Vagina (tissue), 2 donors: Measurements from ENCODE around the gene SART3. TPM values are rescaled to one million over a fixed set of nuclear protein-coding genes. Genes with fewer than 3 reads are reported as not detected.
"Not testable (repeated sequence)": the region's sequence is repeated elsewhere in the genome, so short reads cannot be mapped to it uniquely, and the experiment has no call there.

ENCODE experiments used
- DNase-seq, 2 donors: peaks; one replicate each; pipeline ENCODE4 v3.0.0-alpha.2; 2017; ENCODE audit errors: extremely low spot score in 2 of 2
- H3K27ac ChIP-seq: fragments of 200-600 bp; sonication (generic); one replicate; pipeline ENCODE4 v1.5.1; 2019
- H3K27me3 ChIP-seq: fragments of 200-600 bp; sonication (generic); one replicate; pipeline ENCODE4 v1.5.1; 2019
- H3K36me3 ChIP-seq, 2 donors: fragments of 200-600 bp; sonication (generic); one replicate each; pipeline ENCODE4 v1.5.1; 2017 to 2019
- H3K4me1 ChIP-seq: fragments of 200-600 bp; sonication (generic); one replicate; pipeline ENCODE4 v1.5.1; 2019
- H3K4me3 ChIP-seq, 2 donors: fragments of 200-600 bp; sonication (generic); 1 replicate in 1 of 2; 2 replicates in 1 of 2; pipeline ENCODE4 v1.5.1; 2016 to 2019
- H3K9me3 ChIP-seq: fragments of 200-600 bp; sonication (generic); one replicate; pipeline ENCODE4 v1.5.1; 2019
- POLR2A ChIP-seq, 2 donors: fragments of 450-650 bp; IDR thresholded peaks; one replicate each; pipeline ENCODE4 v1.6.1; 2017; ENCODE audit warnings: antibody characterized with exemption in 2 of 2, mild to moderate bottlenecking in 2 of 2, moderate library complexity in 2 of 2
- POLR2AphosphoS5 ChIP-seq, 2 donors: sonication (generic); formaldehyde crosslinking; IDR thresholded peaks; one replicate each; pipeline ENCODE4 v1.9.0; 2017; ENCODE audit warnings: antibody characterized with exemption in 2 of 2, mild to moderate bottlenecking in 2 of 2, low read depth in 1 of 2; ENCODE audit not compliant: insufficient read depth in 1 of 2
- intact Hi-C: fragments of 100-400 bp; cut with DNase I; formaldehyde crosslinking; loops from one replicate; pipeline ENCODE4 v1.15.1; 2023
- total RNA-seq: library from RNA; depleted of rRNA; stranded (reverse); fragments of >200 nt; gene quantifications from one replicate; pipeline ENCODE4 v1.2.3, GENCODE V29; 2016
- TF ChIP-seq, protein P1 (sequence below), 3 experiments: fragments of 450-650 bp in 2 of 3; fragments of 200-600 bp in 1 of 3; sonication (generic) in 1 of 3; IDR thresholded peaks; one replicate each; pipeline ENCODE4 v1.5.1; 2017 to 2019; ENCODE audit warnings: antibody characterized with exemption in 3 of 3, mild to moderate bottlenecking in 2 of 3, moderate library complexity in 2 of 3

The SART3 gene
- total RNA-seq, 1 donor from 2014 or later = 44.2 TPM

- no peak for TF ChIP-seq POLR2A (IDR thresholded peaks at IDR 0.05)
- TF ChIP-seq, protein P1, sequence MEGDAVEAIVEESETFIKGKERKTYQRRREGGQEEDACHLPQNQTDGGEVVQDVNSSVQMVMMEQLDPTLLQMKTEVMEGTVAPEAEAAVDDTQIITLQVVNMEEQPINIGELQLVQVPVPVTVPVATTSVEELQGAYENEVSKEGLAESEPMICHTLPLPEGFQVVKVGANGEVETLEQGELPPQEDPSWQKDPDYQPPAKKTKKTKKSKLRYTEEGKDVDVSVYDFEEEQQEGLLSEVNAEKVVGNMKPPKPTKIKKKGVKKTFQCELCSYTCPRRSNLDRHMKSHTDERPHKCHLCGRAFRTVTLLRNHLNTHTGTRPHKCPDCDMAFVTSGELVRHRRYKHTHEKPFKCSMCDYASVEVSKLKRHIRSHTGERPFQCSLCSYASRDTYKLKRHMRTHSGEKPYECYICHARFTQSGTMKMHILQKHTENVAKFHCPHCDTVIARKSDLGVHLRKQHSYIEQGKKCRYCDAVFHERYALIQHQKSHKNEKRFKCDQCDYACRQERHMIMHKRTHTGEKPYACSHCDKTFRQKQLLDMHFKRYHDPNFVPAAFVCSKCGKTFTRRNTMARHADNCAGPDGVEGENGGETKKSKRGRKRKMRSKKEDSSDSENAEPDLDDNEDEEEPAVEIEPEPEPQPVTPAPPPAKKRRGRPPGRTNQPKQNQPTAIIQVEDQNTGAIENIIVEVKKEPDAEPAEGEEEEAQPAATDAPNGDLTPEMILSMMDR (IDR thresholded peaks at IDR 0.05) = no peak
- TF ChIP-seq POLR2AphosphoS5 (IDR thresholded peaks at IDR 0.05; ENCODE audit: insufficient read depth in 1 of 2, low read depth in 1 of 2) = no peak
- H3K9me3 ChIP-seq = no peaks in the 10 kb centered on the region
- intact Hi-C loops = no loop called here
Measured at GRCh38 chr12:108577458-108577857, 16.5 kb upstream of the SART3 start.

DNA sequence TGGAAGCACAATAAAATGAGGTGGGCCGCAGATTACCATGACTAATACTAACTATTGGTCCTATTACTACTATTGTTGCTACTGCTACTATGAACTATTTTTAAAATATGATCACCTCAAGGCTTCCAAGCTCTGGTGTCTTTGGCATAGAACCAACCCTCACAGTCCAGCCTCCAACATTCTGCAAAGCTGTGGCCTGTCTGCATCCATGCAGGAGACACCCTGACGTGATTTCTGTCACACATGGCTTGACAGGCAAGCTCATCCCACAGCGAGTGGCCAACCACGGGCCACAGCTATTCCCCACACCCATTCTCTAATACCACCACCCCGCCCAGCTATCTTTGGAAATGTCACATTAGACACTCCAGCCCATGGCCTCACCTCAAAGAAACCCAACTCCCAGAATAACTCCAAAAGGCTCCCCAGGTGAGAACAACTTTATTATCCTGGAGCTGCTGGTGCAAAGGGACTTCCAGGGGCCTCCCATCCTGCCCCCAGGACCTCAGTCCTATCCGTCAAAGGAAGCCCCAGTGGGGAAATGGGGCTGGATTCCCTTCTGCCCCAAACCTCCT lies 15.8 kb upstream of the SART3 start:
- H3K36me3 ChIP-seq = no peaks in the 10 kb centered on the region
- no peak overlapping the region for H3K4me3 ChIP-seq
- DNase-seq = no peak
- TF ChIP-seq, protein P1 (IDR thresholded peaks at IDR 0.05) = no peak
- TF ChIP-seq POLR2AphosphoS5 (IDR thresholded peaks at IDR 0.05; ENCODE audit: insufficient read depth in 1 of 2, low read depth in 1 of 2) (no peak), POLR2A (IDR thresholded peaks at IDR 0.05) (no peak)
- H3K27ac ChIP-seq = no peak overlapping the region
- peaks cover 6% of the 10 kb centered on the region for H3K4me1 ChIP-seq
- H3K27me3 ChIP-seq = no peaks in the 10 kb centered on the region
- H3K9me3 ChIP-seq = no peaks in the 10 kb centered on the region
- intact Hi-C loops = no loop called here

More at GRCh38 chr12:108577458-108577857, 16.5 kb upstream of the SART3 start:
- no peaks in the 10 kb centered on the region for H3K27me3 ChIP-seq
- no peak overlapping the region for H3K27ac ChIP-seq
- peaks cover 6% of the 10 kb centered on the region for H3K4me1 ChIP-seq
- H3K36me3 ChIP-seq = no peaks in the 10 kb centered on the region
- H3K4me3 ChIP-seq = no peak overlapping the region
- DNase-seq = no peak

- intact Hi-C loops = no loop called here
- Histone ChIP-seq H3K36me3 (no peaks in the 10 kb centered on the region), H3K27me3 (no peaks in the 10 kb centered on the region), H3K27ac (no peak overlapping the region), H3K4me1 (peaks cover 14% of the 10 kb centered on the region), H3K4me3 (no peak overlapping the region), H3K9me3 (no peaks in the 10 kb centered on the region)
- DNase-seq = peak; percentile 7 to 71
- TF ChIP-seq POLR2A (IDR thresholded peaks at IDR 0.05) (no peak), POLR2AphosphoS5 (IDR thresholded peaks at IDR 0.05; ENCODE audit: insufficient read depth in 1 of 2, low read depth in 1 of 2) (no peak)
- TF ChIP-seq, protein P1 (IDR thresholded peaks at IDR 0.05) = no peak
Measured at GRCh38 chr12:108575199-108575912, 14.4 kb upstream of the SART3 start.

GRCh38 chr12:108574276-108574675 lies 13.3 kb upstream of the SART3 start:
- H3K27ac ChIP-seq, H3K9me3 ChIP-seq, intact Hi-C loops, H3K4me3 ChIP-seq, H3K36me3 ChIP-seq, DNase-seq, H3K27me3 ChIP-seq: not testable (repeated sequence)
- H3K4me1 ChIP-seq = peaks cover 14% of the 10 kb centered on the region

GRCh38 chr12:108573317-108573716 lies 12.3 kb upstream of the SART3 start:
- TF ChIP-seq POLR2A (IDR thresholded peaks at IDR 0.05) = no peak
- TF ChIP-seq POLR2AphosphoS5 (IDR thresholded peaks at IDR 0.05; ENCODE audit: insufficient read depth in 1 of 2, low read depth in 1 of 2) = no peak
- TF ChIP-seq, protein P1 (IDR thresholded peaks at IDR 0.05) = no peak
- H3K27ac ChIP-seq = no peak overlapping the region
- H3K4me1 ChIP-seq = peaks cover 14% of the 10 kb centered on the region
- no peaks in the 10 kb centered on the region for H3K27me3 ChIP-seq
- H3K36me3 ChIP-seq = peaks cover 0 to 18% of the 10 kb centered on the region in 2 donors
- no peak for DNase-seq
- no peak overlapping the region for H3K4me3 ChIP-seq
- no peaks in the 10 kb centered on the region for H3K9me3 ChIP-seq
- intact Hi-C loops = no loop called here
